ENCODE results near the gene ME2. TPM values are rescaled to one million over a fixed set of nuclear protein-coding genes. Genes with fewer than 3 reads are reported as not detected.

The ME2 gene
- total RNA-seq, 1 experiment from 2014 or later, result 49.4 TPM

DNA sequence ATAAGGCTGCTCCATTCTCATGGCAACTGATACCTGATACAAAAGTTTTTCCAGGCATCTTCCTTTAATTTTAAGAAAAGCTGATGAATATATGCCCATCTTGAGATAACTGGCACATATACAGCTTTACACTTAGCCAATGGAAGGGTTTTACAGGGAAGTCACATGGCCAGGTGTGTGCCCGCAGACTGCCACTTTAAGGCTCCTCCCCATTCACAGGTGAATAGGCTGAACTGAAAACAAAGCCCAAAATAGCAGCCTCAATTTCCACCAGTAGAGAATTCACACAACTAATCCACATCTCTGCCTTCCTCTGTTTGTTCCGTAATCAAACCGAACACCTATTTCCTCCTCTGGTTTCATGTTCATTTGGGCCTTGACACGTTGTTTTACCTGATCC, 9.8 kb upstream of the ME2 start:
- Mint-ChIP-seq H3K27ac (no peak overlapping the region), H3K9me3 (no peaks in the 10 kb centered on the region), H3K4me3 (no peak overlapping the region), H3K36me3 (ENCODE audit: insufficient read depth in 1 of 3, low read depth in 3 of 3) (no peaks in the 10 kb centered on the region), H3K4me1 (peaks cover 9 to 11% of the 10 kb centered on the region in 2 experiments), H3K27me3 (ENCODE audit: low read depth) (no peaks in the 10 kb centered on the region)
- H2BK120ac ChIP-seq (ENCODE audit: low read depth, low read length, poor library complexity, severe bottlenecking), result no peak overlapping the region
- DNase-seq, result no peak
- no peak overlapping the region for H2AK5ac ChIP-seq (ENCODE audit: insufficient read length, low read length)
- H3K23me2 ChIP-seq (ENCODE audit: insufficient read length, low read depth, low read length, poor library complexity, severe bottlenecking), result no peaks in the 10 kb centered on the region
- H3K56ac ChIP-seq (ENCODE audit: insufficient read length, low read depth, low read length), result no peak overlapping the region
- no peak overlapping the region for H3K4me2 ChIP-seq (ENCODE audit: insufficient read depth, insufficient read length, low read length)
- H4K91ac ChIP-seq (ENCODE audit: insufficient read length, low read depth, low read length), result no peak overlapping the region
- no peaks in the 10 kb centered on the region for H3K79me2 ChIP-seq (ENCODE audit: insufficient read depth, low read length)
- no peak overlapping the region for H3T11ph ChIP-seq (ENCODE audit: low read length)
- no peak overlapping the region for H3K27ac ChIP-seq (ENCODE audit: insufficient read length, low read depth, low read length)
- no peak overlapping the region for H2AFZ ChIP-seq (ENCODE audit: low read length)
- no peak overlapping the region for H2BK20ac ChIP-seq (ENCODE audit: low read depth, low read length, poor library complexity, severe bottlenecking)
- no peaks in the 10 kb centered on the region for H3K4me1 ChIP-seq (ENCODE audit: insufficient read depth, low read length)
- no peak overlapping the region for H2BK15ac ChIP-seq (ENCODE audit: low read depth, low read length)
- no peak overlapping the region for H2BK12ac ChIP-seq (ENCODE audit: insufficient read length, low read depth, low read length)
- H3K18ac ChIP-seq (ENCODE audit: insufficient read length, low read depth, low read length), result no peak overlapping the region
- no peaks in the 10 kb centered on the region for H4K20me1 ChIP-seq (ENCODE audit: control insufficient read depth, insufficient read depth, insufficient read length)
- no peak overlapping the region for H3K4ac ChIP-seq (ENCODE audit: low read depth, low read length)
- no peak overlapping the region for H3K23ac ChIP-seq (ENCODE audit: insufficient read length, low read depth, low read length)
- no peak for TF ChIP-seq CTCF (conservative IDR thresholded peaks at IDR 0.05)
- H3K79me1 ChIP-seq (ENCODE audit: insufficient read depth, low read depth, low read length, poor library complexity, severe bottlenecking), result no peaks in the 10 kb centered on the region
- no peak overlapping the region for H4K5ac ChIP-seq (ENCODE audit: insufficient read length, low read depth, low read length)
- WGBS (ENCODE audit: extremely low coverage, insufficient read length, low lambda C conversion rate), result no CpG with 5 or more reads among the region's 4 CpGs
- no peaks in the 10 kb centered on the region for H3K9me3 ChIP-seq (ENCODE audit: control insufficient read depth, low read depth, low read length)
- no peak overlapping the region for H4K8ac ChIP-seq (replicated peaks; ENCODE audit: insufficient read length, low read depth, low read length)
- H3K14ac ChIP-seq (ENCODE audit: insufficient read depth, low read length), result no peak overlapping the region
- no peaks in the 10 kb centered on the region for H3K27me3 ChIP-seq (ENCODE audit: insufficient read depth, low read length)
- H3K9ac ChIP-seq (ENCODE audit: extremely low read depth, insufficient read length, low read length), result no peak overlapping the region
- H2BK5ac ChIP-seq (ENCODE audit: insufficient read length, low read length), result no peak overlapping the region

All from H9 (cell line).